GM18517 (cell line): Measurements from ENCODE around the gene TOR1AIP2.

Experiments
- ATAC-seq: cut with Tn5 transposase; IDR thresholded peaks from one replicate; pipeline ENCODE4 v1.9.1; 2021; ENCODE audit warnings: mild to moderate bottlenecking, moderate library complexity; ENCODE audit not compliant: unreplicated experiment

TOR1AIP2 gene

GRCh38 chr1:179877586-179878265 lies at the start of gene TOR1AIP2:
Gene TOR1AIP2, minus strand, starts transcription at chr1:179877803. Its CDS starts 25,138 bp downstream, at chr1:179852665.
- ATAC-seq, result peak; percentile 56

DNA sequence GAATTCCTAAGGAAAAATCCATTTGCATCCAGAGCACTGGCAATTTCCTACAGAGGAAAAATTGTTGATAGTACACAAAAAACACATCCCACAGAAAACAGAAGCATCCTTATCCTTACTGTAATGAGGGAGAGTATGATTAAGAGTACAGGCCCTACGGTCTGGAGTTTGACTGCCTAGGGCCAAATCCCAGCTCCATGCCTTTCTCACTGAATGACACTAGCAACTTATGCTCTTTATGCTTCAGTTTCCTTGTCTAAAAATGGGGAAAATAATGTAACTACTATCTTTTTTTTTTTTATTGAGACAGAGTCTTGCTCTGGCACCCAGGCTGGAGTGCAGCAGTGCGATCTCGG lies 49.2 kb upstream of the TOR1AIP2 start:
- ATAC-seq, result no peak

- ATAC-seq, result no peak
Observed at GRCh38 chr1:179925922-179926849, 48.6 kb upstream of the TOR1AIP2 start.

GRCh38 chr1:179925302-179925701 lies 47.7 kb upstream of the TOR1AIP2 start:
- no peak for ATAC-seq

GRCh38 chr1:179924268-179924667 lies 46.7 kb upstream of the TOR1AIP2 start:
- ATAC-seq, result peak; percentile 51

GRCh38 chr1:179923029-179923428 lies 45.4 kb upstream of the TOR1AIP2 start:
- no peak for ATAC-seq

DNA sequence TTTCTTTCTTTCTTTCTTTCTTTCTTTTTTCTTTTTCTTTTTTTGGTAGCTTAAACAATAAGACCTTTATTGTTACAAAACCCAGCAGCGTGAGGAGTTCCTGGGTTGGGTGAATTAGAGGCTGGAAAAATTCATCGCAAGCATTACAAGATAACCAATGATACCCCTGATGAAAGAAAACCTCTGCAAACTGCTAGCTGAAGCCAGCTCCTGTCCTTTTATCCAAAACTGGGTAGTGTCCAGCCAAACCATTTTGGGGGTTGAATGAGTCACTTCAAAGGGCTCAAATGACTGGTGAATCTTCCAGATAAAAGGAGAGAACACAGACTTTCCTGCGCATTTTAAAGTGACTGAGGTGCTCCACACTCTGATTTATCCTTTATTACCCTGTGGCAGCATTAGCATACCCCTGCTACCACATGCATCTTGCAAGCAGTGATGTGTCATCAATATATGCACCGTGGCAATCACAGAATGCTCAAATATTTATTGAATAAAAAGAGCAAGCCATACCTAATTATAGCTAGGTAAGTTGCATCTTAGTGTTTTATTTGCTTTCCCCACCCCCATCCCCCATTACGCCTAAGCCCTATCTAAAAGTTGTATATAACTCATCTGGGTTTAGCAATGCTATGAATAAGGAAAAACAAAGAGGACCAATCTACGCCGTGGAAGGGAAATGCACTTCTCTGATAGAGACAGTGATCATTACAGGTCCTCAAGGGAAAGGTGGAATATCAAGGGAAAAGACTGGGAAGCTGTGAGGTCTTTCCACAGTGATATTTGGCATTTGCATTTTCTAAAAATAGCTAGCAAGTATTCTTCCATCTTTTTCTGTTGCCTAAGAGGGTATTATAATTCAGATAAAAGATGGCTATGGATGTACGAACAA lies 44.6 kb upstream of the TOR1AIP2 start:
- no peak for ATAC-seq

GRCh38 chr1:179921472-179921871 lies 43.9 kb upstream of the TOR1AIP2 start:
- no peak for ATAC-seq

GRCh38 chr1:179917601-179918429 lies 40.2 kb upstream of the TOR1AIP2 start:
- no peak for ATAC-seq

- ATAC-seq, result no peak
Observed at GRCh38 chr1:179911812-179912211, 34.2 kb upstream of the TOR1AIP2 start.

DNA sequence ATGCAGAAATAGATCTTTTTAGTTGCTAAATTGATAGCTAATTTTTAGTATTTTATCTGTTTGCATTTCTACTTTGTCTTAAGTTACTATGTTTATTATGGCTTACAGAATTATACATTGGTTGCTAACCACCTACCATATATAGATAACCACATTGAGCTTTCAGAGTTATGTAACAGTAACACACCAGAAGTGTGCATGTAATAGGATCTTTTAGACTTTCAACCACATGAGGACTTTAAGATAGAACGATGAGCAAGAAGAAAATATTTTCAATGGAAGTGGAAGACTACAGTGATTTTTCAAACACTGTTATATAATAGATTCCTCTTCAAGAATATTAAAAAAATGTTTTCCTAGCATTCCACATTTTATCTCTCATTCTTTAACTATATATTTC lies 33.3 kb upstream of the TOR1AIP2 start:
- no peak for ATAC-seq

GRCh38 chr1:179889589-179889988 lies 12.0 kb upstream of the TOR1AIP2 start:
- no peak for ATAC-seq

DNA sequence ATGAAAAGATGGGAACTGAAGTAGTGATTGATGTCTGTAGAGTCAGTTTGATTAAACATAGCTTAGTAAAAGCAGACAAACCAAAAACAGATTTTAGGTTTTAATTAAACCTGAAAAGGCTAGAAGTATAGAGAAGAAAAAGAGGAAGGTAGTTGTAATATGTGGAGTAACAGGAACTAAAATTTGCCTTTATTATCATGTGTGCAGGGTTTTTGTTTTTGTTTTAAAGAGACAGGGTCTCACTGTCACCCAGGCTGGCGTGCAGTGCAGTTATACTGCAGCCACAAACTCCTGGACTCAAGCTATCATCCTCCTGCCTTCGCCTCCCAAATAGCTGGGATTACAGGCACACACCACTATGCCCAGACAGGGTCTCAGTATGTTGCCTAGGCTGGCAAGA lies 10.5 kb upstream of the TOR1AIP2 start:
- ATAC-seq, result no peak

DNA sequence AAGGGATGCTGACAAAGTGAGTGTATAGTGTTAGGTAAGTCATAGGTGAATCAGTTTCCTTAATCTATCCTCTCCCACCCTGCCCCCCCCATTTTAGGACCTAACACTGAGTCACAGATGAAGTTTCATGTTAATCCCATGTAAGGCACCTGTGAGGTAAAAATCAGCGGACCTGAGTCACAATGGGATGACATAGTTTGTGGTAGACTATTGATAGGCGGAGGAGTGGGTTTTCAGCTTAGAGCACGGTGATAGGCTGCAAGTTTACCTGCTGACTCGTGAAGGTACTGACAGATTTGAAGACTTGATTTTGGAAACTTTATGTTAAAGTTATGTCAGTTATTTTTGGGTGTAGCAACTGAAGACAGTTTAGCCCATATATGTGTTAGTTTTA lies 6.1 kb upstream of the TOR1AIP2 start:
- ATAC-seq, result peak; percentile 18

GRCh38 chr1:179883040-179883744 lies 5.6 kb upstream of the TOR1AIP2 start:
- ATAC-seq, result no peak

DNA sequence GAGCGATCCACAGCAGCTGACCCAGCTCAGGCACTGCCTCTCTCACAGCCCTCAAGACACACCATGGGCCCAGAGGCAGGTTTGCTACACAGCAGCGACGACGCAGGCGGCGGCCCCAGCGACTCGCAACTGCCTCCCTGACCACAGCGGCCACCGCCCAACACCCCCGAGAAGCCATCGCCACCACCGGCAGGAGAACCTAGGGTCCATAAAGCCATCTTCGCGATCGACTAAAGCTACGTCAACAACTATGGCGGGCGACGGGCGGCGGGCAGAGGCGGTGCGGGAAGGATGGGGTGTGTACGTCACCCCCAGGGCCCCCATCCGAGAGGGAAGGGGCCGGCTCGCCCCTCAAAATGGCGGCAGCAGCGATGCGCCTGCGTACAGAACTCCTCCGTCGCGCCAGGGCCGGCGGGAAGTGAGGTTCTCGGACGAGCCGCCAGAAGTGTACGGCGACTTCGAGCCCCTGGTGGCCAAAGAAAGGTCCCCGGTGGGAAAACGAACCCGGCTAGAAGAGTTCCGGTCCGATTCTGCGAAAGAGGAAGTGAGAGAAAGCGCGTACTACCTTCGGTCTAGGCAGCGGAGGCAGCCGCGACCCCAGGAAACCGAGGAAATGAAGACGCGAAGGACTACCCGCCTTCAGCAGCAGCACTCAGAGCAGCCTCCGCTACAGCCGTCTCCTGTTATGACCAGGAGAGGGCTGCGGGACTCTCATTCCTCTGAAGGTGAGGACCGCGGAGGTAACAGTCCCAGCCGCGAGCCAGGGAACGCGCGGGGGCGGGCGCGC lies 4.8 kb upstream of the TOR1AIP2 start, which contains the start of gene TOR1AIP1:
TSS of gene TOR1AIP1 (plus strand) at position 33 of the 787 bp plus-strand sequence. CDS start at position 251, 218 bp downstream.
- ATAC-seq, result peak; percentile 85

DNA sequence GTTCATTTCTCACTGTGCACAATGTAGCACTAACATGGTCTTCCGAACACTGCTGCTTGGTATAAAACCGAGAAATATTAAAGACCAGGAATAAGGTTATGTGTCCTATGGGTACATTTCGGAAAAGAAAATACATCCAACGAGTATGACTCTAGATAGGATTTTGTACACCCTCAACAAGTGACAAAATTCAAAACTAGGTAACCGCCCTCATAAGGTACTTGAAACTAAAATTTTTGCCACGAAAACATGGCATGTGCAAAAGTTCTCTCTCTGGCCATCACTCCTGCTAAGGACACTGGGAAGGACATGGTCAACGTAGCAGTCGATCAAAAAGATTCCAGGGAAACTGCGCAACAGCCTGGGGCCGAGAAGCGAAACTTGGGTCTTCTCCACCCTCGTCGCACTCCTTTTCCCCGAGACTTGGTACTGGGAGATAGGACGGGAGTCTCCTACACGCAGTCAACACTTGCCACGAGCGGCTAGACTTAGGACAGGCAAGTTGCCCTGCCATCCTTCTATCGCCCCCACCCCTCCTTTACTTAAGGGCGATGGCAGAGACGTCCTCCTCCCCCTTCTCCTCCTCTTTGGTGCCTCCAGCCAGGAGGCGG lies 4.1 kb upstream of the TOR1AIP2 start:
- ATAC-seq, result peak; percentile 0

GRCh38 chr1:179879797-179880196 lies 2.2 kb upstream of the TOR1AIP2 start:
- ATAC-seq, result no peak
